Prostate gland (tissue), 2 donors: ENCODE data around the gene PRPF38B.

Experiments used
- CTCF ChIP-seq, 4 experiments: fragments of 200-600 bp in 2 of 4; fragments of 450-650 bp in 2 of 4; sonication (generic) in 2 of 4; IDR thresholded peaks; 1 replicate in 3 of 4; 2 replicates in 1 of 4; pipeline ENCODE4 v1.5.1; 2016 to 2019; ENCODE audit warnings: antibody characterized with exemption in 4 of 4, mild to moderate bottlenecking in 2 of 4, moderate library complexity in 2 of 4
- POLR2A ChIP-seq: fragments of 450-650 bp; IDR thresholded peaks from one replicate; pipeline ENCODE4 v1.6.1; 2016; ENCODE audit warnings: antibody characterized with exemption, mild to moderate bottlenecking

GRCh38 chr1:108742253-108742652, 50.1 kb downstream of the PRPF38B start:
- TF ChIP-seq CTCF (IDR thresholded peaks at IDR 0.05) (no peak), POLR2A (no peak)
